HEK293 (cell line): ENCODE data around the gene UST.
A peak's percentile ranks its signal among the peaks of the same experiment; 100 is the strongest.

Experiments
- CTCF ChIA-PET: fragments of 350-600 bp; formaldehyde crosslinking; extraction: SDS; loops from one replicate; lab custom pipeline; 2021; ENCODE audit warnings: antibody characterized with exemption; lab: Yijun Ruan, JAX
- POLR2A ChIA-PET: fragments of 300-600 bp; formaldehyde crosslinking; extraction: SDS; loops from one replicate; lab custom pipeline; 2020; ENCODE audit warnings: antibody characterized with exemption, inconsistent platforms; lab: Yijun Ruan, JAX
- H3K27ac ChIP-seq: fragments of 200-500 bp; sonication (Bioruptor generic); 2 replicates; pipeline ENCODE4 v1.5.1; 2014; ENCODE audit warnings: low read depth, low read length, control low read depth, inconsistent platforms; ENCODE audit errors: extremely low read depth
- H3K36me3 ChIP-seq, 2 experiments: fragments of 200-500 bp in 1 of 2; sonication (Bioruptor generic) in 1 of 2; 1 replicate in 1 of 2; 2 replicates in 1 of 2; pipeline ENCODE4 v1.5.1; 2014 to 2017; ENCODE audit warnings: inconsistent platforms in 2 of 2, low read length in 2 of 2; ENCODE audit not compliant: control insufficient read depth in 2 of 2, insufficient read depth in 1 of 2
- H3K4me1 ChIP-seq: fragments of 200-500 bp; sonication (Bioruptor generic); 2 replicates; pipeline ENCODE4 v1.5.1; 2014; ENCODE audit warnings: mild to moderate bottlenecking, low read length, inconsistent platforms; ENCODE audit not compliant: control insufficient read depth, insufficient read depth
- H3K4me3 ChIP-seq: 2 replicates; pipeline ENCODE4 v1.5.1; 2011; ENCODE audit warnings: low read depth, mild to moderate bottlenecking, control low read depth, low read length, moderate library complexity
- H3K9me3 ChIP-seq: fragments of 200-500 bp; sonication (Bioruptor generic); 2 replicates; pipeline ENCODE4 v1.5.1; 2014; ENCODE audit warnings: low read depth, low read length, inconsistent platforms; ENCODE audit not compliant: control insufficient read depth, insufficient read depth
- HOXA7 ChIP-seq: sonication (generic); formaldehyde crosslinking; IDR thresholded peaks from 2 replicates; pipeline ENCODE4 v1.8.1; 2022; ENCODE audit warnings: missing genetic modification reagents, borderline replicate concordance
- HOXC10 ChIP-seq: sonication (generic); formaldehyde crosslinking; IDR thresholded peaks from 2 replicates; pipeline ENCODE4 v1.8.1; 2023; ENCODE audit warnings: mild to moderate bottlenecking, missing genetic modification reagents
- SP7 ChIP-seq: fragments of 450-650 bp; formaldehyde crosslinking; IDR thresholded peaks from 2 replicates; pipeline ENCODE4 v1.5.1; 2016; ENCODE audit warnings: missing biosample characterization, missing genetic modification characterization
- TRIM28 ChIP-seq: IDR thresholded peaks from 2 replicates; pipeline ENCODE4 v1.6.1; 2011; ENCODE audit warnings: low read length, control low read depth, borderline replicate concordance
- YY2 ChIP-seq: fragments of 450-650 bp; formaldehyde crosslinking; IDR thresholded peaks from 2 replicates; pipeline ENCODE4 v1.5.1; 2016; ENCODE audit warnings: missing biosample characterization, missing genetic modification characterization
- ZFP69B ChIP-seq: fragments of 450-650 bp; formaldehyde crosslinking; IDR thresholded peaks from 2 replicates; pipeline ENCODE4 v1.5.1; 2016; ENCODE audit warnings: missing biosample characterization, missing genetic modification characterization
- ZNF146 ChIP-seq: fragments of 450-650 bp; formaldehyde crosslinking; IDR thresholded peaks from 2 replicates; pipeline ENCODE4 v1.5.1; 2016; ENCODE audit warnings: missing biosample characterization, missing genetic modification characterization
- ZNF174 ChIP-seq: fragments of 450-650 bp; formaldehyde crosslinking; IDR thresholded peaks from 2 replicates; pipeline ENCODE4 v1.5.0; 2017; ENCODE audit warnings: missing biosample characterization, mild to moderate bottlenecking, missing genetic modification characterization
- ZNF184 ChIP-seq: fragments of 450-650 bp; IDR thresholded peaks from 2 replicates; pipeline ENCODE4 v1.5.1; 2018; ENCODE audit warnings: missing biosample characterization, mild to moderate bottlenecking, missing genetic modification characterization
- ZNF311 ChIP-seq: fragments of 450-650 bp; formaldehyde crosslinking; IDR thresholded peaks from 2 replicates; pipeline ENCODE4 v1.5.1; 2017; ENCODE audit warnings: missing biosample characterization, missing genetic modification characterization, borderline replicate concordance
- ZNF48 ChIP-seq: fragments of 450-650 bp; formaldehyde crosslinking; IDR thresholded peaks from 2 replicates; pipeline ENCODE4 v1.5.1; 2016; ENCODE audit warnings: missing biosample characterization, missing genetic modification characterization
- ZNF530 ChIP-seq: fragments of 450-650 bp; formaldehyde crosslinking; IDR thresholded peaks from 2 replicates; pipeline ENCODE4 v1.5.1; 2016; ENCODE audit warnings: low read depth, missing biosample characterization, missing genetic modification characterization
- ZNF544 ChIP-seq: fragments of 450-650 bp; formaldehyde crosslinking; IDR thresholded peaks from 2 replicates; pipeline ENCODE4 v1.5.0; 2017; ENCODE audit warnings: missing biosample characterization, missing genetic modification characterization
- ZNF585B ChIP-seq: fragments of 450-650 bp; formaldehyde crosslinking; IDR thresholded peaks from 2 replicates; pipeline ENCODE4 v1.5.1; 2016; ENCODE audit warnings: missing biosample characterization, missing genetic modification characterization
- ZNF610 ChIP-seq: fragments of 450-650 bp; formaldehyde crosslinking; IDR thresholded peaks from 2 replicates; pipeline ENCODE4 v1.5.1; 2016; ENCODE audit warnings: missing biosample characterization, missing genetic modification characterization, borderline replicate concordance
- ZNF623 ChIP-seq: fragments of 450-650 bp; formaldehyde crosslinking; IDR thresholded peaks from 2 replicates; pipeline ENCODE4 v1.5.1; 2016; ENCODE audit warnings: missing biosample characterization, missing genetic modification characterization
- ZNF670 ChIP-seq: fragments of 450-650 bp; formaldehyde crosslinking; IDR thresholded peaks from 2 replicates; pipeline ENCODE4 v1.5.1; 2016; ENCODE audit warnings: missing biosample characterization, missing genetic modification characterization, low read depth
- ZNF792 ChIP-seq: fragments of 450-650 bp; formaldehyde crosslinking; IDR thresholded peaks from 2 replicates; pipeline ENCODE4 v1.5.1; 2016; ENCODE audit warnings: missing biosample characterization, missing genetic modification characterization
- ZNF830 ChIP-seq: fragments of 450-650 bp; IDR thresholded peaks from 2 replicates; pipeline ENCODE4 v1.5.0; 2018; ENCODE audit warnings: missing biosample characterization, missing genetic modification characterization, low read depth, mild to moderate bottlenecking, moderate library complexity
- TF ChIP-seq, protein P1 (sequence below): fragments of 450-650 bp; formaldehyde crosslinking; IDR thresholded peaks from 2 replicates; pipeline ENCODE4 v1.5.1; 2017; ENCODE audit warnings: missing biosample characterization, missing genetic modification characterization
- TF ChIP-seq, protein P2 (sequence below): fragments of 450-650 bp; formaldehyde crosslinking; IDR thresholded peaks from 2 replicates; pipeline ENCODE4 v1.5.1; 2016; ENCODE audit warnings: missing biosample characterization, missing genetic modification characterization, low read depth

The UST gene

DNA sequence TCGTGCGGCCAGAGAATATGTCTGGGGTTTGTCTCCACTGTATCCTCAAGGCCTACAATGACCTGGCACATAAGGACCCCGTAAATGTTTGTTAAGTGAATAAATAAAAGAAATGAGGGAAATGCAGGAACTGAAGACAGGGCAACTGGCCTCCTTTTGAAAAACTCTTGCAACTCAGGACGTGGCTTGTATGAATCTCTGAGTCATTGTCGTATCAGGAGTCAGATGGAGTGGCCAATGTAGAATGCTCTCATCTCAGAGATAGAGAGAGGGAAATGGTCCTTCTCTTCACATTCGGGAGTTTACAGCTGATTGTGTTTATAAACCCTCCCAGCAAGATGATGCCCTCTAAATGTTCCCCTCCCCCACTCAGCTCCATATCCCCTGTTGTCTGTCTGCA, 57.1 kb downstream of the UST start:
- 0 out of 2 replicates have a peak, but pooled peaks have one; percentile 2 for TF ChIP-seq ZNF623 (tag by site-specific recombination)
- TF ChIP-seq HOXA7: no peak
- CTCF ChIA-PET: no interaction called here
- no peak overlapping the region for H3K4me3 ChIP-seq
- H3K4me1 ChIP-seq: peaks cover 6% of the 10 kb centered on the region; the same call in 1 of the 2 replicates
- H3K27ac ChIP-seq: no peak overlapping the region
- POLR2A ChIA-PET: no interaction called here
- no peaks in the 10 kb centered on the region for H3K36me3 ChIP-seq
- H3K9me3 ChIP-seq: no peaks in the 10 kb centered on the region

DNA sequence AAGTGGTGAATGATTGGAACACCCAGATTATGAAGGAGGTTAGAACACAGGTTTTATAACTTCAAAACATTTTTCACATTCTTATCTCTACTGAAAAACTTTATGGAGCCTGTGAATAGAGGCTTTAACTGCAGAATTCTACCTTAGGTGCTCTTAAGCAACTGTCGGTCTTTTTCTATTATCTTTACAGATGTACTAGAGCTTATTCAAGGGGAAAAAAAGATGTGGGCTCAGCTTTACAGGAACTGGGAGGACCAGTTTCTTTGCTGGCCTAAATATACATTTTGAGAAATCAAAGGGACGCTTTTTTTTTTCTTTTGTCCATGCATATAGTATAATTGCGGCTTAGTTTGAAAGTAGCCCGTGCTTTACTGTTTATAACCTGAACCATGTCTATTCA, 58.9 kb downstream of the UST start:
- ChIA-PET POLR2A (no interaction called here), CTCF (interaction anchor here (0.7 kb wide), 2 partner anchors 49 to 139 kb away, joined by 3 read pairs; no protein-coding TSS in a partner anchor)
- Histone ChIP-seq H3K4me3 (no peak overlapping the region), H3K27ac (no peak overlapping the region), H3K36me3 (no peaks in the 10 kb centered on the region), H3K4me1 (peaks cover 6% of the 10 kb centered on the region; the same call in 1 of the 2 replicates), H3K9me3 (no peaks in the 10 kb centered on the region)
- no peak for TF ChIP-seq TRIM28
- TF ChIP-seq ZNF585B (tag by site-specific recombination): no peak
- no peak for TF ChIP-seq ZNF544 (tag by site-specific recombination)
- TF ChIP-seq ZNF184 (tag by site-specific recombination): no peak
- no peak for TF ChIP-seq ZNF670 (tag by site-specific recombination)
- no peak for TF ChIP-seq ZNF830 (tag by site-specific recombination)
- TF ChIP-seq ZNF48 (tag by site-specific recombination): no peak
- no peak for TF ChIP-seq ZNF792
- no peak for TF ChIP-seq ZNF610 (tag by site-specific recombination)
- TF ChIP-seq YY2 (tag by site-specific recombination): no peak

DNA sequence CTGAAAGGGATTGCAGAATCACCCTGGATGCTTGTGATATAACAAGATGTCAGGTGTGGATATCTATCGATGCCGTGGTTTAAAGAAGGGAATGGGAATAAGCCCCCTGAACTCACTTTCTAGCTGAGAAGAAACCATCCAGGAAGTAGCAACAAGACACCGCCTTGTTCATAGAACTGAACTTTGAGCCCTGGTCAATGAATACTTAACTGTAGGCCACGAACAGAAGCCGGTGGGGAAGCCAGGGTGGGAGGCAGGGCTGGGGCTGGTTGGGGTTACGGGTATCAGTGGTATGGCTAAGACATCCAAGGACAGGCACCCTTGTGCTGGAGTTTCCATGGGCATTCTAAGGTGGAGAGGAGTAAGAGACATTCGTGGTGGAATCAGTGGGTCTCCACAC, 61.0 kb downstream of the UST start:
- H3K9me3 ChIP-seq: no peaks in the 10 kb centered on the region
- TF ChIP-seq, protein P1, sequence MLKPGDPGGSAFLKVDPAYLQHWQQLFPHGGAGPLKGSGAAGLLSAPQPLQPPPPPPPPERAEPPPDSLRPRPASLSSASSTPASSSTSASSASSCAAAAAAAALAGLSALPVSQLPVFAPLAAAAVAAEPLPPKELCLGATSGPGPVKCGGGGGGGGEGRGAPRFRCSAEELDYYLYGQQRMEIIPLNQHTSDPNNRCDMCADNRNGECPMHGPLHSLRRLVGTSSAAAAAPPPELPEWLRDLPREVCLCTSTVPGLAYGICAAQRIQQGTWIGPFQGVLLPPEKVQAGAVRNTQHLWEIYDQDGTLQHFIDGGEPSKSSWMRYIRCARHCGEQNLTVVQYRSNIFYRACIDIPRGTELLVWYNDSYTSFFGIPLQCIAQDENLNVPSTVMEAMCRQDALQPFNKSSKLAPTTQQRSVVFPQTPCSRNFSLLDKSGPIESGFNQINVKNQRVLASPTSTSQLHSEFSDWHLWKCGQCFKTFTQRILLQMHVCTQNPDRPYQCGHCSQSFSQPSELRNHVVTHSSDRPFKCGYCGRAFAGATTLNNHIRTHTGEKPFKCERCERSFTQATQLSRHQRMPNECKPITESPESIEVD: no peak

DNA sequence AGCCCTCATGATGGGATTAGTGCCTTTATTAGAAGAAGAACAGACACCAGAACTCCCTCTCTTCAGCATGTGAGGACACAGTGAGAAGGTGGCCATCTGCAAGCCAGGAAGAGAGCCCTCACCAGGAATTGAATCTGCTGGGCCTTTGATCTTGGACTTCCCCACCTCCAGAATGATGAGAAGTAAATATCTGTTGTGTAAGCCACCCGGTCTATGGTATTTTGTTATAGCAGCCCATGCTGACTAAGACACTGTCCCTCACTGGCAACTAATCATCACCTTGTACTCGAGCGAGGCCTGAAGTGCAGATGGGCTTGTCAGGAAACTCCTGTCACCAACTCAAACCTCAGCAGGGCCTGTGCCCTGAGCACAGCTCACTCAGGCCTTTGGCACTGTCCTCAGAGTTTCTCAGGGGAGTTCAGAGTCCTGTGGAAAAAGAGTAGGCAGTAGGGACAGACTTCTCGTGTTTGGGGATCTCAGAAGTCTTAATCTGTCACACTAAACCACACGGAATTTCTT, 62.0 kb downstream of the UST start:
- H3K4me3 ChIP-seq: no peak overlapping the region
- peaks cover 6% of the 10 kb centered on the region; the same call in 1 of the 2 replicates for H3K4me1 ChIP-seq
- no peaks in the 10 kb centered on the region for H3K36me3 ChIP-seq
- ChIA-PET CTCF (interaction anchor here (0.7 to 1.0 kb wide), 3 partner anchors 13 to 163 kb away, joined by 3 read pairs; no protein-coding TSS in a partner anchor), POLR2A (no interaction called here)
- H3K9me3 ChIP-seq: no peaks in the 10 kb centered on the region
- no peak overlapping the region for H3K27ac ChIP-seq
- no peak for TF ChIP-seq ZNF530 (tag by site-specific recombination)
- no peak for TF ChIP-seq ZNF311 (tag by site-specific recombination)
- TF ChIP-seq SP7 (tag by site-specific recombination): no peak
- TF ChIP-seq ZNF146: no peak
- TF ChIP-seq, protein P2, sequence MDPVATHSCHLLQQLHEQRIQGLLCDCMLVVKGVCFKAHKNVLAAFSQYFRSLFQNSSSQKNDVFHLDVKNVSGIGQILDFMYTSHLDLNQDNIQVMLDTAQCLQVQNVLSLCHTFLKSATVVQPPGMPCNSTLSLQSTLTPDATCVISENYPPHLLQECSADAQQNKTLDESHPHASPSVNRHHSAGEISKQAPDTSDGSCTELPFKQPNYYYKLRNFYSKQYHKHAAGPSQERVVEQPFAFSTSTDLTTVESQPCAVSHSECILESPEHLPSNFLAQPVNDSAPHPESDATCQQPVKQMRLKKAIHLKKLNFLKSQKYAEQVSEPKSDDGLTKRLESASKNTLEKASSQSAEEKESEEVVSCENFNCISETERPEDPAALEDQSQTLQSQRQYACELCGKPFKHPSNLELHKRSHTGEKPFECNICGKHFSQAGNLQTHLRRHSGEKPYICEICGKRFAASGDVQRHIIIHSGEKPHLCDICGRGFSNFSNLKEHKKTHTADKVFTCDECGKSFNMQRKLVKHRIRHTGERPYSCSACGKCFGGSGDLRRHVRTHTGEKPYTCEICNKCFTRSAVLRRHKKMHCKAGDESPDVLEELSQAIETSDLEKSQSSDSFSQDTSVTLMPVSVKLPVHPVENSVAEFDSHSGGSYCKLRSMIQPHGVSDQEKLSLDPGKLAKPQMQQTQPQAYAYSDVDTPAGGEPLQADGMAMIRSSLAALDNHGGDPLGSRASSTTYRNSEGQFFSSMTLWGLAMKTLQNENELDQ (tag by site-specific recombination): no peak
- no peak for TF ChIP-seq ZFP69B (tag by site-specific recombination)
- TF ChIP-seq HOXC10 (CRISPR knock-in tag): no peak
- TF ChIP-seq ZNF174 (tag by site-specific recombination): no peak

More for the DNA sequence above, 61.0 kb downstream of the UST start:
- POLR2A ChIA-PET: no interaction called here
- no peak overlapping the region for H3K4me3 ChIP-seq
- H3K36me3 ChIP-seq: no peaks in the 10 kb centered on the region
- H3K4me1 ChIP-seq: peaks cover 6% of the 10 kb centered on the region; the same call in 1 of the 2 replicates
- CTCF ChIA-PET: no interaction called here
- no peak overlapping the region for H3K27ac ChIP-seq
